ENCODE results near the gene OR52I1.

Gene OR52I1

GRCh38 chr11:4576880-4577279 is 17.0 kb upstream of the OR52I1 start:
- H4K20me1 ChIP-seq (ENCODE audit: low read depth, low read length) = no peaks in the 10 kb centered on the region
- no peak overlapping the region for H3K9ac ChIP-seq (ENCODE audit: low read length)
- H3K9me2 ChIP-seq (replicated peaks; ENCODE audit: insufficient read depth, low read length) = no peaks in the 10 kb centered on the region
- no peak overlapping the region for H3K4me2 ChIP-seq (ENCODE audit: low read depth, low read length, poor library complexity, severe bottlenecking)
- H3K79me2 ChIP-seq (ENCODE audit: insufficient read depth, low read length) = no peaks in the 10 kb centered on the region
- H3K36me3 ChIP-seq (ENCODE audit: low read length) = no peaks in the 10 kb centered on the region
- H3K27ac ChIP-seq (ENCODE audit: low read depth, low read length) = no peak overlapping the region
- H3K9me3 ChIP-seq (ENCODE audit: insufficient read depth, low read length) = no peaks in the 10 kb centered on the region
- 0 out of 2 replicates have a peak, but pooled peaks cover 4% of the 10 kb centered on the region for H3K27me3 ChIP-seq (ENCODE audit: low read length)
- no peak overlapping the region for H2AFZ ChIP-seq (ENCODE audit: low read depth, low read length, severe bottlenecking)
- no peaks in the 10 kb centered on the region for H3F3A ChIP-seq (ENCODE audit: insufficient read depth)
- TF ChIP-seq CTCF (IDR thresholded peaks at IDR 0.05; ENCODE audit: insufficient read depth, low read length, poor library complexity, severe bottlenecking) = no peak
- H3K4me3 ChIP-seq (ENCODE audit: insufficient read depth, low read length, poor library complexity, severe bottlenecking) = no peak overlapping the region

GRCh38 chr11:4577761-4578160 is 16.1 kb upstream of the OR52I1 start:
- Histone ChIP-seq H3K9me3 (ENCODE audit: insufficient read depth, low read length) (no peaks in the 10 kb centered on the region), H3K4me3 (ENCODE audit: insufficient read depth, low read length, poor library complexity, severe bottlenecking) (no peak overlapping the region), H3K9ac (ENCODE audit: low read length) (no peak overlapping the region), H3K4me2 (ENCODE audit: low read depth, low read length, poor library complexity, severe bottlenecking) (no peak overlapping the region), H3K36me3 (ENCODE audit: low read length) (no peaks in the 10 kb centered on the region), H3K9me2 (replicated peaks; ENCODE audit: insufficient read depth, low read length) (no peaks in the 10 kb centered on the region), H3K79me2 (ENCODE audit: insufficient read depth, low read length) (no peaks in the 10 kb centered on the region), H4K20me1 (ENCODE audit: low read depth, low read length) (no peaks in the 10 kb centered on the region), H3K27me3 (ENCODE audit: low read length) (0 out of 2 replicates have a peak, but pooled peaks cover 5% of the 10 kb centered on the region), H3F3A (ENCODE audit: insufficient read depth) (no peaks in the 10 kb centered on the region), H2AFZ (ENCODE audit: low read depth, low read length, severe bottlenecking) (no peak overlapping the region), H3K27ac (ENCODE audit: low read depth, low read length) (no peak overlapping the region)
- TF ChIP-seq EZH2phosphoT487 (conservative IDR thresholded peaks at IDR 0.05; ENCODE audit: low read length) (no peak), CTCF (IDR thresholded peaks at IDR 0.05; ENCODE audit: insufficient read depth, low read length, poor library complexity, severe bottlenecking) (no peak)

- Histone ChIP-seq H3K4me3 (ENCODE audit: insufficient read depth, low read length, poor library complexity, severe bottlenecking) (no peak overlapping the region), H3K9me2 (replicated peaks; ENCODE audit: insufficient read depth, low read length) (no peaks in the 10 kb centered on the region), H3K4me2 (ENCODE audit: low read depth, low read length, poor library complexity, severe bottlenecking) (no peak overlapping the region), H3K27me3 (ENCODE audit: low read length) (0 out of 2 replicates have a peak, but pooled peaks cover 5% of the 10 kb centered on the region), H3K9me3 (ENCODE audit: insufficient read depth, low read length) (no peaks in the 10 kb centered on the region), H4K20me1 (ENCODE audit: low read depth, low read length) (no peaks in the 10 kb centered on the region), H3K79me2 (ENCODE audit: insufficient read depth, low read length) (no peaks in the 10 kb centered on the region), H2AFZ (ENCODE audit: low read depth, low read length, severe bottlenecking) (no peak overlapping the region), H3K27ac (ENCODE audit: low read depth, low read length) (no peak overlapping the region), H3F3A (ENCODE audit: insufficient read depth) (no peaks in the 10 kb centered on the region), H3K9ac (ENCODE audit: low read length) (no peak overlapping the region), H3K36me3 (ENCODE audit: low read length) (no peaks in the 10 kb centered on the region)
- TF ChIP-seq CTCF (IDR thresholded peaks at IDR 0.05; ENCODE audit: insufficient read depth, low read length, poor library complexity, severe bottlenecking) (no peak), EZH2phosphoT487 (conservative IDR thresholded peaks at IDR 0.05; ENCODE audit: low read length) (no peak)
Measured at GRCh38 chr11:4578624-4579023, 15.2 kb upstream of the OR52I1 start.
